HG03066 (cell line): Measurements from ENCODE around the gene MAGEA4.
"Not testable (repeated sequence)": the region's sequence is repeated elsewhere in the genome, so short reads cannot be mapped to it uniquely, and the experiment has no call there.

Experiments
- ATAC-seq: cut with Tn5 transposase; IDR thresholded peaks from one replicate; pipeline ENCODE4 v1.9.1; 2021; ENCODE audit warnings: low read depth; ENCODE audit not compliant: unreplicated experiment

Gene MAGEA4

GRCh38 chrX:151912780-151913179 lies at the start of gene MAGEA4:
MAGEA4 (plus strand) TSS chrX:151912889; CDS start chrX:151923665, 10,776 bp downstream.
- ATAC-seq, result no peak

- ATAC-seq, result no peak
Measured at GRCh38 chrX:151870602-151871001, 42.1 kb upstream of the MAGEA4 start.

- ATAC-seq, result no peak
Measured at GRCh38 chrX:151871244-151871643, 41.4 kb upstream of the MAGEA4 start.

- ATAC-seq, result no peak
Measured at GRCh38 chrX:151873096-151873495, 39.6 kb upstream of the MAGEA4 start.

GRCh38 chrX:151875270-151876026 lies 37.2 kb upstream of the MAGEA4 start:
- no peak for ATAC-seq

GRCh38 chrX:151878574-151878973 lies 34.1 kb upstream of the MAGEA4 start:
- ATAC-seq, result no peak

GRCh38 chrX:151879856-151880255 lies 32.8 kb upstream of the MAGEA4 start:
- ATAC-seq, result no peak

- ATAC-seq, result no peak
Measured at GRCh38 chrX:151880895-151881294, 31.8 kb upstream of the MAGEA4 start.

- no peak for ATAC-seq
Measured at GRCh38 chrX:151889421-151889820, 23.3 kb upstream of the MAGEA4 start.

- no peak for ATAC-seq
Measured at GRCh38 chrX:151896734-151897474, 15.8 kb upstream of the MAGEA4 start.

GRCh38 chrX:151899622-151900021 lies 13.1 kb upstream of the MAGEA4 start:
- ATAC-seq, result no peak

GRCh38 chrX:151901826-151902225 lies 10.9 kb upstream of the MAGEA4 start:
- ATAC-seq, result no peak

- ATAC-seq, result no peak
Measured at GRCh38 chrX:151902813-151903591, 9.7 kb upstream of the MAGEA4 start.

- ATAC-seq, result no peak
Measured at GRCh38 chrX:151904989-151905388, 7.7 kb upstream of the MAGEA4 start.

GRCh38 chrX:151912221-151912620 lies 468 bp upstream of the MAGEA4 start:
- no peak for ATAC-seq

GRCh38 chrX:151918736-151919135 lies 6.0 kb downstream of the MAGEA4 start:
- not testable (repeated sequence) for ATAC-seq

GRCh38 chrX:151919610-151920009 lies 6.9 kb downstream of the MAGEA4 start:
- no peak for ATAC-seq

GRCh38 chrX:151920101-151920500 lies 7.4 kb downstream of the MAGEA4 start:
- no peak for ATAC-seq

GRCh38 chrX:151920530-151920929 lies 7.8 kb downstream of the MAGEA4 start:
- no peak for ATAC-seq

GRCh38 chrX:151921292-151921691 lies 8.6 kb downstream of the MAGEA4 start:
- no peak for ATAC-seq

- ATAC-seq, result no peak
Measured at GRCh38 chrX:151921866-151922265, 9.2 kb downstream of the MAGEA4 start.
